Activated CD4-positive, alpha-beta T cell treated with anti-CD3 and anti-CD28 coated beads, Interleukin-2, amount 50 U/mL, for 4 hours (primary cell): ENCODE results near the gene KAZN.

Experiments
- DNase-seq, 2 experiments: peaks; one replicate each; pipeline ENCODE4 v3.0.0-alpha.2; 2020

KAZN gene

GRCh38 chr1:15053153-15053552, 454.7 kb downstream of the KAZN start:
- no peak for DNase-seq

- no peak for DNase-seq
Observed at GRCh38 chr1:15055736-15056415, 457.4 kb downstream of the KAZN start.

GRCh38 chr1:15056515-15057285, 458.2 kb downstream of the KAZN start:
- no peak for DNase-seq

- DNase-seq: no peak
Observed at GRCh38 chr1:15057834-15058233, 459.3 kb downstream of the KAZN start.

GRCh38 chr1:15058261-15058660, 459.8 kb downstream of the KAZN start:
- DNase-seq: no peak

GRCh38 chr1:15060104-15060503, 461.6 kb downstream of the KAZN start:
- no peak for DNase-seq

GRCh38 chr1:15062479-15063099, 464.1 kb downstream of the KAZN start:
- no peak for DNase-seq

- DNase-seq: no peak
Observed at GRCh38 chr1:15063346-15063745, 464.9 kb downstream of the KAZN start.

GRCh38 chr1:15063783-15064182, 465.3 kb downstream of the KAZN start:
- no peak for DNase-seq

- no peak for DNase-seq
Observed at GRCh38 chr1:15064217-15064929, 465.9 kb downstream of the KAZN start.

GRCh38 chr1:15065291-15065690, 466.8 kb downstream of the KAZN start:
- DNase-seq: no peak

GRCh38 chr1:15065736-15066135, 467.3 kb downstream of the KAZN start:
- no peak for DNase-seq

- DNase-seq: no peak
Observed at GRCh38 chr1:15066191-15066590, 467.7 kb downstream of the KAZN start.

GRCh38 chr1:15067148-15067547, 468.7 kb downstream of the KAZN start:
- DNase-seq: no peak

GRCh38 chr1:15068152-15068551, 469.7 kb downstream of the KAZN start:
- DNase-seq: no peak

- DNase-seq: no peak
Observed at GRCh38 chr1:15068997-15069396, 470.5 kb downstream of the KAZN start.

- DNase-seq: no peak
Observed at GRCh38 chr1:15070145-15070748, 471.8 kb downstream of the KAZN start.

- DNase-seq: no peak
Observed at GRCh38 chr1:15071936-15072335, 473.5 kb downstream of the KAZN start.

GRCh38 chr1:15073799-15074308, 475.4 kb downstream of the KAZN start:
- DNase-seq: no peak

GRCh38 chr1:15075175-15075574, 476.7 kb downstream of the KAZN start:
- DNase-seq: no peak

GRCh38 chr1:15075817-15076216, 477.3 kb downstream of the KAZN start:
- no peak for DNase-seq

GRCh38 chr1:15076807-15077206, 478.3 kb downstream of the KAZN start:
- DNase-seq: no peak

- no peak for DNase-seq
Observed at GRCh38 chr1:15077384-15077783, 478.9 kb downstream of the KAZN start.
